Ovary (tissue), 3 donors: ENCODE results near the gene FOXD2.

Source experiments
- CTCF ChIP-seq, 3 donors: fragments of 450-650 bp in 2 of 3; fragments of 200-600 bp in 1 of 3; IDR thresholded peaks; one replicate each; pipeline versions ENCODE4 v1.5.1 to v1.8.0; 2016 to 2022; ENCODE audit warnings: antibody characterized with exemption in 3 of 3, mild to moderate bottlenecking in 1 of 3
- EP300 ChIP-seq: sonication (generic); formaldehyde crosslinking; IDR thresholded peaks from one replicate; pipeline ENCODE4 v1.6.1; 2017; ENCODE audit warnings: antibody characterized with exemption
- POLR2A ChIP-seq: fragments of 450-650 bp; IDR thresholded peaks from one replicate; pipeline ENCODE4 v1.6.1; 2017; ENCODE audit warnings: antibody characterized with exemption, mild to moderate bottlenecking, moderate library complexity
- donor health status: DM: no; HTN: no; CAD: no.

- no peak for TF ChIP-seq POLR2A
- TF ChIP-seq CTCF (IDR thresholded peaks at IDR 0.05) = no peak
- TF ChIP-seq EP300 = no peak
Observed at GRCh38 chr1:47423872-47424271, 14.0 kb upstream of the FOXD2 start.
